HG03378 (cell line): ENCODE data around the gene ZBTB24.

ENCODE experiments used
- ATAC-seq: cut with Tn5 transposase; IDR thresholded peaks from one replicate; pipeline ENCODE4 v1.9.1; 2021; ENCODE audit warnings: mild to moderate bottlenecking, moderate library complexity; ENCODE audit not compliant: unreplicated experiment

The ZBTB24 gene

GRCh38 chr6:109503327-109504224 lies 20.6 kb upstream of the ZBTB24 start:
- no peak for ATAC-seq

GRCh38 chr6:109498936-109499335 lies 15.9 kb upstream of the ZBTB24 start:
- no peak for ATAC-seq

- no peak for ATAC-seq
These were observed 15.0 kb upstream of the ZBTB24 start for GRCh38 chr6:109498052-109498451.

- no peak for ATAC-seq
These were observed 13.2 kb upstream of the ZBTB24 start for GRCh38 chr6:109496036-109496772.

- no peak for ATAC-seq
These were observed 10.8 kb upstream of the ZBTB24 start for GRCh38 chr6:109493865-109494264.

- no peak for ATAC-seq
These were observed 8.4 kb upstream of the ZBTB24 start for GRCh38 chr6:109491207-109491938.

GRCh38 chr6:109490713-109491112 lies 7.7 kb upstream of the ZBTB24 start:
- no peak for ATAC-seq

- no peak for ATAC-seq
These were observed 5.0 kb upstream of the ZBTB24 start for GRCh38 chr6:109488001-109488400.

GRCh38 chr6:109486068-109486467 lies 3.0 kb upstream of the ZBTB24 start:
- no peak for ATAC-seq

- no peak for ATAC-seq
These were observed 2.4 kb upstream of the ZBTB24 start for GRCh38 chr6:109485266-109485935.

- no peak for ATAC-seq
These were observed 1.1 kb upstream of the ZBTB24 start for GRCh38 chr6:109484122-109484521.

GRCh38 chr6:109483735-109484057 lies 677 bp upstream of the ZBTB24 start:
- no peak for ATAC-seq

GRCh38 chr6:109480993-109481480 lies 2.0 kb downstream of the ZBTB24 start:
- no peak for ATAC-seq

GRCh38 chr6:109478841-109479624 lies 4.0 kb downstream of the ZBTB24 start:
- no peak for ATAC-seq

- no peak for ATAC-seq
These were observed 4.7 kb downstream of the ZBTB24 start for GRCh38 chr6:109478222-109478805.

GRCh38 chr6:109477725-109478124 lies 5.3 kb downstream of the ZBTB24 start:
- ATAC-seq: no peak

GRCh38 chr6:109477184-109477583 lies 5.8 kb downstream of the ZBTB24 start:
- no peak for ATAC-seq

GRCh38 chr6:109475625-109476024 lies 7.4 kb downstream of the ZBTB24 start:
- no peak for ATAC-seq

GRCh38 chr6:109474995-109475394 lies 8.0 kb downstream of the ZBTB24 start:
- ATAC-seq: no peak

- no peak for ATAC-seq
These were observed 9.9 kb downstream of the ZBTB24 start for GRCh38 chr6:109473120-109473519.
